ENCODE results near the gene SORT1.
"Not testable (repeated sequence)": the region's sequence is repeated elsewhere in the genome, so short reads cannot be mapped to it uniquely, and the experiment has no call there.

The SORT1 gene

DNA sequence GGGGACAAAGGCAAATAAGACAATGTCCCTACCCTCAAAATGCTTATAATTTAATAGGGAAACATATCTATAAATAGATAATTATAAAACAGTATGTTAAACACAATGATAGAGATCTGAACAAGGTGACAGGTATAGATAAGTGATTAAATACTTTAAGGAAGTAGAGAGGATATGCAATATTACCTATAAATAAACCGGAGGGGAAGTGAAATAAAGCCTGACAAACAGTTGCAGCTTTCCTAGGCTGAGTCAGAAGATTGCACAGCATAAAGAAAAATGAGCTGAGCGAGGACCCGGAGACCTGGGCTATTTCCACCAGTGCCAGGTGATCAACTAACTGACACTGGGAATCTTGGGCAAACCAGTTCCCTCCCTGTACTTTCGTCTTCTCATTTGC lies 103.2 kb downstream of the SORT1 start:
- no peak for DNase-seq

DNA sequence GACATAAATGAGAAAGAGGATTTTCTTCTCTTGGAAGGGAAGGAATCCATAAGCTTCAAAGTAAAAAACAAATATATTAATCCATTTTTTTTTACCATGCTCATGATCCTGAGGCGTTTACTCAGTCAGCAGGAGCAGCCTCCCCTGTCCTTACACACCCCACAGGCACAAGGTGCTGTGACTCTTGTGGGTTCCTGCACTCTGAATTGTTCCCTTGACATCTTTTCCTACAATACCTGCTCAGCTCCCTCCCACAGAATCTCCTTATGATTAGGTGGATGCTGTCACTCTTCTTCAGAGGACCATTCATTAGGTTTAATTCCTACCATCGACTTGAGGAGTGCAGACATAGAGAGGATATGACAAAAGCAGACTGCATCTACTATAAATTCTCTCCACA lies 104.7 kb downstream of the SORT1 start:
- no peak for DNase-seq

DNA sequence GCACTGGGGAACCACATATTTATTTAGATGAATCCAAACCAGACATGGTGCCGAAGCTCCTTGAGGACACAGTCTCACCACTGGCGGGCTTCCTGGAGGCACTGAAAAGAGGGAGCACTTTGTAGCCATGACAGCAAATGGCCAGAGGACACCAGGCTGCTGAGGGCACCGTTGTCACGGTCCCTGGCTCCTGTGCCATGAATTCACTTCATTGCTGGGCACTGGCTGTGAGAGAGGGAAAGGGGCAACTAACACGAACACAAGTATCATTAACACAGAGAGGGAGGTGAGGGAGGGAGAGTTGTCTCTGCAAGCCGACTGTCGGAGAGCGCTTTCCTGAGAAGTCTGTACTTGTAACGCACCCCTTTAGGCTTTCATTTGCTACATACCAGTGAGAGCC lies 105.4 kb downstream of the SORT1 start:
- no peak for DNase-seq

DNA sequence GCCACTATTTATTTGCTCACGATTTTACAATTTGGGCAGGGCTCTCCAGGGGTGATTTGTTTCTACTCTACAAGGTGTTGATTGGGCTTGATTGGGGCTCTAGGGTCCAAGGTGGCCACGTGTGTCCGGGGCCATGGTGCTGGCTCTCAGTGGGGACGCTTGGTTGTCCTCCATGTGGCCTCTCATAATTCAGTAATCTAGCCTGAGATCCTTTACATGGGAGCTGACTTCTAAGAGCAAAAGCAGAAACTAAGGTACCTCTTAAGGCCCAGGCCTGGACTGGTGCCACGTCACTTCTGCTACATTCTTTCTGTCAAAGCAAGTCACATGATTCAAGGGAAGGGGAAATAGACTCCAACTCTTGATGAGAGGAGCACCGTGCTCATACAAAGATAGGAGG lies 106.7 kb downstream of the SORT1 start:
- no peak for DNase-seq

DNA sequence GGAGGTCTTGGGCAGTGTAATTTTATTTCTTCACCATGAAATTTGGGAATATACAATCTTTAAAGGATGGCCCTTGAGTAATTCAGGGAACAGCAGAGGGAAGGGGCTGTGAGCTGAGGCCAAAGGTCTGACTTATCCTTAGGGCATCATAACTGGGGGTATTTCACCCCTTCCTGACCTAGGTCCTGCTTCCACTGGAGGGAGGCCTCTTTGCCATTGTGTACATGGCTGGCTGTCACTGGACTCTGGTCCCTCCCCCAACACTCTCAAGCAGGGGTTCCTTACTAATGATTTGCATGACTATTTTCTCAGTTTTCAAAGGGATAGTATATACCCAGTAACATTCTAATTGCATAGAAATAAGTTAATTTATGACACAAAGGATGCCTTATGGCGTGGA lies 107.6 kb downstream of the SORT1 start:
- DNase-seq, result no peak

DNA sequence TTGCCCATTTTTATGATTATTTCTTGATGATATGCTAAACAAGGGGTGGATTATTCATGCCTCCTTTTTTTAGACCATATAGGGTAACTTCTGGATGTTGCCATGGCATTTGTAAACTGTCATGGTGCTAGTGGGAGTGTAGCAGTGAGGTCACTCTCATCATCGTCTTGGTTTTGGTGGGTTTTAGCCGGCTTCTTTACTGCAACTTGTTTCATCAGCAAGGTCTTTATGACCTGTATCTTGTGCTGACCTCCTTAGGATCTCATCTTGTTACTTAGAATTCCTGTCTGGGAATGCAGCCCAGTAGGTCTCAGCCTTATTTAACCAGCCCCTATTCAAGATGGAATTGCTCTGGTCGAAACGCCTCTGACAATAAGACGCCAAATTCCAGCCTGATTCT lies 111.0 kb downstream of the SORT1 start:
- not testable (repeated sequence) for DNase-seq

DNA sequence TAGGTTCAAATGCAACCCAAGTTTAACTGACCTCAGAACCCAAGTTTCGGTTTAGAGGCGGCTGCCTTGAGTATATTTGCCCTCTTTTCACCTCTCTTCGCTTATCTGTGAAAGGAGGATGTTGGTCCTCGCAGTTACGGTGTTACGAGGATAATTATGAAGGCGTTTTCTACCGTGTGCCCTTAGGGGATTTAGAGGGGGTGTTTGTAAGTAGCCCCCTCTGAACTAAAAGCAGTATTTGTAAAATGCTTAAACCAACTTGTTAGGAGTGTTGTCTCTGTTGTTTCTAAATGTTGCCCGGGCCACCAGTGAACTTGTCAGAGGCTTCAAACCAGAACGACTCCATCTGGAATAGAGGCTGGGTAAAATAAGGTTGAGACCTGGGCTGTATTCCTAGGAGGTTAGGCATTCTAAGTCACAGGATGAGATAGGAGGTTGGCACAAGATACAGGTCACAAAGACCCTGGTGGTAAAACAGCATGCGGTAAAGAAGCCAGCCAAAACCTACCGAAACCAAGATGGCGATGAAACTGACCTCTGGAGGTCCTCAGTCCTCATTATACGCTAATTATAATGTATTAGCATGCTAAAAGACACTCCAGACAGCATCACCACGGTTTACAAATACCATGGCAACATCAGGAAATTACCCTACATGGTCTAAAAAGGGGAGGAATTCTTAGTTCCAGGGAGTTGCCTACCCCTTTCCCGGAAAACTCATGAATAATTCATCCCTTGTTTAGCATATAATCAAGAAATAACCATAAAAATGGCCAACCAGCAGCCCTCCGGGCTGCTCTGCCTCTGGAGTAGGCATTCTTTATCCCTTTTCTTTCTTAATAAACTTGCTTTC lies 113.7 kb downstream of the SORT1 start:
- no peak for DNase-seq

DNA sequence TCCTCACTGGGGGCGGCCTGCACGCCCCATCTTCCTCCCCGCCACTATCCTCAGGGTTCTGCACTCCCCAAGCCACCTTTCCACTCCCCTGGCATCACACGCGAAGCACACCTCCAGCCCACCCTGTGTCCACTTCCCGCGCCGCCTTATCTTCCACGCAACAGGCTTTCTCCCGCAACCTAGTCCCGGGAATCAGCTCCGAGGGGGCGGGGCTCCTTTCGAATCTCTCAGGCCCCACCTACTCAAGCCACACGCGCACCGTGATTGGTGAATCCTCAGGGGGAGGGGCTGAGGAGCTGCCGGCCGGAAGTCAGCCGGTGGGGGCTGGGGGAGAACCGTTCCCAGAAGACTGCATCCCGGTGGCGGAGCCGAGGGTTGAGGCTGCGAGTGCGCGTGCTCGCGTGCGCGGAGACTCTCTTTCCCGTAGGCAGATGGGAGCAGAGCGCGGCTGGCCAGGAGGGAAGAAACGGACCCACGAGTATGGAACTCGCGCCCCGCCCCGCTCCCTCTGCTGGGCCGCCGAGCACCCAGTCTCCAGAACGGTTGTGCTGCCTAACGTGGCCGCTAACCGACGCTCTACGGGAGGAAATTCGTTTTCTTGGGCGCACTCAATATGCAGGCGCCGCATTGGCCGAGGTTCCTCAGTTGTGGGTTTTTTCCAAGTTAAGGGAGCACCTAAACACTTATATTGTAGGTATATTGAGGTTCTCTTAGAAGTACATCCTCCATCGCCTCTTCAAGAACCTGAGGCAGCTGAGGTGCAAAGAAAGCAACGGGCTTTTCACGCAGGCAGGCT lies 114.6 kb downstream of the SORT1 start, which contains the start of gene PSRC1:
Gene PSRC1, minus strand, starts transcription at position 194 of the 796 bp plus-strand sequence.
- peak; percentile 88 for DNase-seq

DNA sequence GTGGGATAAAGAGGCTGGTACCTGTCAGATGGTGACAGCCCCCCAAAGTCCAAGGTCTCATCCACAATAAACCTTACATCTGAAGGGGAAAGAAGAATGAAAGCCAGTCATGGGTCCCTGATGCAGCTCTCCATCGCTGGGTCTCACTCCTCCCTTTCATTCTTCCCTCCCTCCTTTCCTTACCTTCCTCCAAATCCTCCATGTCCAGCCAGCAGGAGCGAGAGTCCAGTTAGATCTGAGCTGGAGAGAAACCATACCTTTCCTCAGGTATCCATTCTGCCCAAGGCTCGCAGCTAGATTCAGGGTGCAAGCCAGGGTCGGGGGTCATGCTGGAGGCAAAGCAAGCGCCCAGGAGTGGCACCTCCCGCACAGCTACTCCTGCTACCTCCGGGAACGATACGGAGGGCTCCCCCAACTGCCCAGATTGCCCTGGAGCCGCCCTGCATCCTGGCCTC lies 115.2 kb downstream of the SORT1 start:
- no peak for DNase-seq

DNA sequence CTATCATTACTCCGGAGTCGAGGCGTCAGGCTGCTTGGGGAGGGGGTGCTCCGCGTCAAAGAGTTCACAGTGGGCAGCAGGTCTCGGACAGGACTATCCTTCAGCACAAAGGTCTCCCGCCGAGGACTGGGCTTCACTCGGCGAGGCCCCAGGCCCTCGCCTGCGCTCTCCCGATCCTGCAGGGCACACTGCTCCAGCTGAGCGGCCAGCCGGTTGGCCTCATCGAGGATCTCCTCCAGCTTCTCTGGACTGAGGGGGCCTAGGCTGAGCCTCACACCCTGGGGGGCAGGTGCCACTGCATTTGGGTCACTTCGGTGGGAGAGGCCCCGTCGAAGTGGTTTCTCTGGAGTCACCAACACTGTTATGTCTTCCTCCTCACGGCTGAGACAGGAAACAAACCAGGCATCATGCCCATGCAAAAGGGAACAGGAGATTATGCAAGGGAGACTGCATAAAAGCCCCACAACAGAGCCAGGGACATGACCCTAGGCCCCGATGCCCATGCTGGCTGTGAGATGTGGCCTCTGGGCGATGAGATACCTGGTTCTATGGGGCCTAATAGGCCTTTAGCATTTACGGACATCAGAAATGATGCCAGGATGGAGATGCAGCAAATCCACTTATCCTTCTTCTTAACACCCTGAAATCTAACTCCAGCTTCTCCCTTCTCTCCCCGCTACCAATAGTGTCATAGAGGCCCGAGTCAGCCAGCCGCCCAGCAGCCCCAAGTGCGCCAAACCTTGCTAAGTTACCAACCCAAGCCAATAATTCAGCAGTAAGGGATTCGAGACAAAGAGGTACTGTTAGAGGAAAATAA lies 115.8 kb downstream of the SORT1 start:
- no peak for DNase-seq

DNA sequence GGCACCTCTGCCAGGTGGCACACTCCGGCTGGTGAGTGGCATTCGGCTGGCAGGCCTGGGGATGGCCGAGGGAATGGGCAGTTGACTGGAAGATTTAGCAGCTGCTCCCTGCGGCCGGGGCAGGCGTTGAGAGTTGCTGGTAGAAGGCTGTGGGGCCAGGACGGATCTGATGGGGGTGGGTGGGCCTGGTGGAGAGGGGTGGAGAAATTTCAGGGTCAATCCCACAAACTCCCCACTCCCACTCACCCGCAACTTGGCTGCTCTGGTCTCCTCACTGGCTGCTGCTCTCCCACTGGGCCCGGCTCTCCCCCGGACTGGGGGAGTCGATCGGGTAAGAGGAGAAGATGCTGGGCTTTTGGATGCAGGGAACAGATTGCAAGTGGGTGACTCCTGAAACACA lies 116.9 kb downstream of the SORT1 start:
- DNase-seq, result no peak

DNA sequence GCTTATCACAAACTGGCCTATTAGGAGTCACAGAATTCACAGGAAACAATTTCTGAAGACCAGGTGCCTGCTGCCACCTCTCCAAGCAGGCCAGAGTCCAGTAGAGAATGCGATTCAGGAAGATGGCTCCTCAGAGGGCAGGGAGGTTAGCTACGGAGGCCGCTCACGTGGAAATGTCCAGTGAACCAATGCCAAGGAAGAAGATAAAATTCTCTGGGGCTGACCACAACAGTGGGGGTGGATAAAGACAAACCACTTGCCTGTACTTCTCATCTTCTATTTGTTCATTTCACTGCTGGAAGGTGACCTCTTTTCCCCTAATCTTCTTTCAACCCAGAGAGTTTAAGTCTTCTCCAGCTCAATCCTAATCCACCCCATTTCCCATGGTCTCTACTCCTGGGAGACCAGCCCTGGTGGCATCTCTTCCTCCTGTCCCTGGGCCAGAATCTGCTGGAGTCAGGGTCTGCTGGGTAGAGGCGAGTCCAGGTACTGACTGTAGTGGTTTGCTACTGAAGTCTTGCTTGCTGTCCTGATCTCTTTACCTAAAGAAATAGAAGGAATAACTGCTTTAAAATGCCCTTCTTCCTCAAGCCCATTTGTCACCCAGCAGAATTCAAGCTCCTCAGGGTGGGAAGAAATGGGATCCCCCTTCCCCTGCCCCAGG lies 118.0 kb downstream of the SORT1 start:
- no peak for DNase-seq

DNA sequence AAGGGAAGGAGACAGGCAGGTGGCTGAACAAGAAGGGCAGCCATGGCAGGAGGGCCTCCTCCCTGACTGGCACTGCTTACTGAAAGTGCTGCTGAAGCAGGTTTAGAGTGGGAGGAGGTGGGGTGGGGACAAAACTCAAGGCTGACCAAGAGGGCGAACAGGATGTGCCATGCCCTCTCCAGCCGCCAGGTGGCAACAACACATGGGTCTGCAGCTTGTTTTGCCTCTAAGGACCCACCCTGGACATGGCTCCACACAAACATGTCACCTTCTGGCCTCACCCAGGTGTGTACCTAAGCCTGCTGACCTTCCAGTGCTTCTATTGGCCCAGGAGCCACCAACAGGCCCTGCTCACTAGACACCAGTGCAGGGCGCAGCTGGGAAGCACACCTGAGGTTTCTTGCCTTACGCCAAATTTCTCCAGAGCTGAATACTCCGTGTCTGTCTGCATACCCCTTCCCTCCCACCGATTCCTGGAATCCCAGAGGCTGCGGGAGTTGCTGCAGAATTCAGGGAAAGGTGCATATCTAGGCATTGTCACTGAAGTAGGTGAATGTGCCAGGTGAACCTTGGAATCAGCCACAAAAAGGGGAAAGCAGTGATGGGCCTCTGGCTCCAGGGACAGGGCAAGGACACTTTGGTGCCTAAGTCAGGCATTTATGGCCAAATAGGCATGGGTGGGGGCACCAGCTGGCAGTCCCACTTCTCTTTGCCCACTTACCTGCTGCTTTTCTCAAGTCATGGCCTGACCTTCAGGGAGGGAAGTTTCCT lies 120.1 kb downstream of the SORT1 start:
- peak; percentile 56 for DNase-seq

DNA sequence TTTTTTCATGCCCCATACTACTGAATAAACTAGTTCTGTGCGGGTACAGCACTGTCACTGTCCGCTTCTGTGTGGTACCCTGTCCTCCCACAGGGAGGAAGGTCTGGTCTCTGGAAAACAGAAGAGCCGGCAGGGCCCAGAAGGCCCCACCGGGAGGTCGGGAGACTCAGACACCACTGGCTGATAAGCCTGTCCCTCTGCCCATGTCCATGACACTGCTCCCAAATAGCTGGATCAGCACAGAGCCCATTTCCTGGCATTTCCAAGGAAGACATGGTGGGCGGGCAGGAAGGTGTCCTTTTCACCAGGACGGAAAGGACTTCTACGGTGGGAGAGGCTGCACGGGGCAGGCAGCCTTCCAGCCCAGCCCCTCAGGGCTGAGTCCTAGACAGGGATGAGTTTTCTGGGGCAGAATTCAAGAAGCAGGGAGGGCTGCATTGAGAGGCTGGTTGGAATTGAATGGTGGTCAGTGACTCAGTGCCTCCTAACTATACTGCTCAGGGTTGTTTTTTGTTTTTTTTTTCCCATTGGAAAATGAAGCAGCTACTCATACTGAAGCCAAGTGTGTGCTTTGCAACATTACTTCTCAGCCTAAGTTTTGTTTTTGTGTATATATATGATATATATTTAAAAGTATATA lies 121.9 kb downstream of the SORT1 start:
- DNase-seq, result no peak

DNA sequence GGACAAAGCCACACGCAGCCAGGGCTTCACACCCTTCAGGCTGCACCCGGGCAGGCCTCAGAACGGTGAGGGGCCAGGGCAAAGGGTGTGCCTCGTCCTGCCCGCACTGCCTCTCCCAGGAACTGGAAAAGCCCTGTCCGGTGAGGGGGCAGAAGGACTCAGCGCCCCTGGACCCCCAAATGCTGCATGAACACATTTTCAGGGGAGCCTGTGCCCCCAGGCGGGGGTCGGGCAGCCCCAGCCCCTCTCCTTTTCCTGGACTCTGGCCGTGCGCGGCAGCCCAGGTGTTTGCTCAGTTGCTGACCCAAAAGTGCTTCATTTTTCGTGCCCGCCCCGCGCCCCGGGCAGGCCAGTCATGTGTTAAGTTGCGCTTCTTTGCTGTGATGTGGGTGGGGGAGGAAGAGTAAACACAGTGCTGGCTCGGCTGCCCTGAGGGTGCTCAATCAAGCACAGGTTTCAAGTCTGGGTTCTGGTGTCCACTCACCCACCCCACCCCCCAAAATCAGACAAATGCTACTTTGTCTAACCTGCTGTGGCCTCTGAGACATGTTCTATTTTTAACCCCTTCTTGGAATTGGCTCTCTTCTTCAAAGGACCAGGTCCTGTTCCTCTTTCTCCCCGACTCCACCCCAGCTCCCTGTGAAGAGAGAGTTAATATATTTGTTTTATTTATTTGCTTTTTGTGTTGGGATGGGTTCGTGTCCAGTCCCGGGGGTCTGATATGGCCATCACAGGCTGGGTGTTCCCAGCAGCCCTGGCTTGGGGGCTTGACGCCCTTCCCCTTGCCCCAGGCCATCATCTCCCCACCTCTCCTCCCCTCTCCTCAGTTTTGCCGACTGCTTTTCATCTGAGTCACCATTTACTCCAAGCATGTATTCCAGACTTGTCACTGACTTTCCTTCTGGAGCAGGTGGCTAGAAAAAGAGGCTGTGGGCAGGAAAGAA lies 122.9 kb downstream of the SORT1 start:
- no peak for DNase-seq

DNA sequence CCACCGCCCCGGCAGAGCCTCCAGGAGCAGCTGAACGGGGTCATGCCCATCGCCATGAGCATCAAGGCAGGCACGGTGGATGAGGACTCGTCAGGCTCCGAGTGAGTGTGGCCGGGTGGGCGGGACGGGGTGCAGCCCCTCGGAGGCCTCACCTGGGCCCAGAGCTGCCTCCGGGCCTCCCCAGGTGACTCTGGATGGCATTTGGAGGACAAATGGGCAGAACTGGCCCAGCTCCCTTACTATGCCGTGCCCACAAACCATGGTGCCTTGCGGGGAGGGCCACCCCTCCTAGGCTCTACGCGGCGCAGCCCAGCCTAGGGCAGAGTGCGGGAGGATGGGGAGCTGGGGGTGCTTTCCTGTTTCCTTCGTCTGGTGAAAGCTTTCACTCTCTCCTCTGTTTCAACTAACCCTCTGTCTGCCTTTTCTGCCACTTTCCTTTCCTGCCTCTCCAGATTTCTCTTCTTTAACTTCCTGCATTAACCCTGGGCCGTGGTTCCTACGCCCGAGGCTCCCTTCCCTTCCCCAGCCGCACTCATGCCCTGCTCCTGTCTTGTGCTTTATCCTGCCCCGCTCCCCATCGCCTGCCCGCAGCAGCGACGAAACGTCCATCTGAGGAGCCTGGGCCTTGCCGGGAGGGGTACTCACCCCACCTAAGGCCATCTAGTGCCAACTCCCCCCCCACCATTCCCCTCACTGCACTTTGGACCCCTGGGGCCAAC lies 124.0 kb downstream of the SORT1 start:
- no peak for DNase-seq

DNA sequence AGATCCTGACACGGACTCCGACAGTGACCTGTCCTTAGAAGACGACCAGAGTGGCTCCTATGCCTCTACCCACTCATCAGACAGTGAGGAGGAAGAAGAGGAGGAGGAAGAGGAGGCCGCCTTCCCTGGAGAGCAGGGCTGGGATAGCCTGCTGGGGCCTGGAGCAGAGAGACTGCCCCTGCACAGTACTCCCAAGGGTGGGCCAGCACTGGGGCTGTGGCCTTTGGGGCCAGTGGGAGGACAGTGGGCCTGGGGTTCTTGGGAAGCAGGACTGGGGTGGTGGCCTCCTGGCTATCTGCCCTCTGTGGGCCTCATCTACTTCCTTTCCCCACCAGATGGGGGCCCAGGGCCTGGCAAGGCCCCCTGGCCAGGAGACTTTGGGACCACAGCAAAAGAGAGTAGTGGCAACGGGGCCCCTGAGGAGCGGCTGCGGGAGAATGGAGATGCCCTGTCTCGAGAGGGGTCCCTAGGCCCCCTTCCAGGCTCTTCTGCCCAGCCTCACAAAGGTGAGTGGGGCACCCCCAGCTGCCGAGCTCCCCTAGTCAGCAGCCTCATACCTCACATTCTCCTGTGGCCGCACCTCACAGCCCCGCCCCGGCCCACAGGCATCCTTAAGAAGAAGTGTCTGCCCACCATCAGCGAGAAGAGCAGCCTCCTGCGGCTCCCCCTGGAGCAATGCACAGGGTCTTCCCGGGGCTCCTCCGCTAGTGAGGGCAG lies 124.7 kb downstream of the SORT1 start:
- DNase-seq, result no peak

DNA sequence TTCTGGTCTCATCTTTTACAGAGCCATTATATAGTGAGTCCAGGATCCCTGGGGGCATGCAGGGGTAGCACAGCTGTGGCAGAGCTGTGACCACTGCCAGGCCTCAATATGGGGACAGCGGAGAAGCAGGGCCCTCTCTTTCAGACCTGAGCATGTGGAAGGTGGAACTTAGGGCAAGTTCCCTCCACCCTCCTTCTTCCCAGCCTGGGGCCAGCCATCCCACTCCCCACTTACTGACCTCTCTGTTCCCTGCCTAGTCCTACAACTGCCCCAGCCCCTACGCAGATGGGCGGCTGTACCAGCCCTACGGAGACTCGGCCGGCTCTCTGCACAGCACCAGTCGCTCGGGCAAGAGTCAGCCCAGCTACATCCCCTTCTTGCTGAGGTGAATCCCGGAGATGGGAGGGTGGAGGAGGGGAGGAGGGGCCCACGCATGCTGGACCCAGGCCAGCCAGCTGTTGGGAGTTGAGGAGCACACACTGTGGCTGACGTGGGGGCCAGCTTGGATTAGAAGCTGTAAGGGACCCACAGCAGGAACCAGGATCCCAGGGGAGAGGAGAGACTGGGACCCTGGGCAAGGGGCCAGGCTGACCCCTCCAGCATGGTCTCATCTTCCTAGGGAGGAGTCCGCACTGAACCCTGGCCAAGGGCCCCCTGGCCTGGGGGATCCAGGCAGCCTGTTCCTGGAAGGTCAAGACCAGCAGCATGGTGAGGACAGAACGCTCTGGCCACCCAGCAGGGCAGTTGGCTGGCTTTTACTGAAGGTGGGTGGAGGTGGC lies 125.5 kb downstream of the SORT1 start:
- no peak for DNase-seq
